Hematopoietic multipotent progenitor cell treated with erythropoietin and hydrocortisone succinate and interleukin-3 and kit ligand, for 17 days (in vitro differentiated cells): ENCODE results near the gene VDAC1.
"Not testable (repeated sequence)": the region's sequence is repeated elsewhere in the genome, so short reads cannot be mapped to it uniquely, and the experiment has no call there.

ENCODE experiments used
- DNase-seq: peaks from one replicate; pipeline ENCODE4 v3.0.0-alpha.2; 2015; ENCODE audit warnings: low spot score

Gene VDAC1

DNA sequence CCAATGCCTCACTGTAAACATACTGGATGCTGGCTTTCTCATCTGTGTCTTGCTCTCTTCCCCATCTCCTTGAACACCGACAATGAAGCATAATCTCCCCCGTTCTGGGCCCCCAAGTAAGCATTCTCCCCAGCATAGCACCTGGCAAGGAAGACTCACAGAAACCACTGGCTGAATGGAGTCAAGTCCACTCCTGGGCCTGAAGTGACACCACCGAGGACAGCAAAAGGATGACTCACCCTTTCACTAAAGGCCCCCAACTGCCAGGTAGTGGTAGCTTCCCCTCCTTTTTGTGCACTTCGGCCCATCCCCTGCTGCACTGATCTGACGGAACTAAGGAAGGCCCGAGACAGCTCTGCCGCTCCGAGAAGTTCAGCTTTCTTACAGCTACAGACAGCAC is 9.4 kb downstream of the VDAC1 start:
- DNase-seq: no peak

DNA sequence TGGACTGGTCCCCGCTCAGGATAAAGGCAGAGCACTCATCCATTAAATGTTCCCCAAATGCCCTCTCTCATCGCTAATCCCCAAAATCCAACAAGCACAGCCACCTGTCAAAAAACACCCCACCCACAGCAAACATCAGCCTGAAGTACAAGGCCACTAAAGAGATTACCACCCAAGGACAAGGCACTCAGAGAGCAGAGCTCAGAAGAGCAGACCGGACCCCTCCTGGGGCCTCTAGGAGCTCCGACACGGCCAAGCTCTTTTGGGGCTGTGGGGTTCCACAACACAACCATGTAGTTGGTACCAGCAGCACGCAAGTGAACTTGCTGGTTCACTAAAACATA is 9.8 kb downstream of the VDAC1 start:
- DNase-seq: no peak

DNA sequence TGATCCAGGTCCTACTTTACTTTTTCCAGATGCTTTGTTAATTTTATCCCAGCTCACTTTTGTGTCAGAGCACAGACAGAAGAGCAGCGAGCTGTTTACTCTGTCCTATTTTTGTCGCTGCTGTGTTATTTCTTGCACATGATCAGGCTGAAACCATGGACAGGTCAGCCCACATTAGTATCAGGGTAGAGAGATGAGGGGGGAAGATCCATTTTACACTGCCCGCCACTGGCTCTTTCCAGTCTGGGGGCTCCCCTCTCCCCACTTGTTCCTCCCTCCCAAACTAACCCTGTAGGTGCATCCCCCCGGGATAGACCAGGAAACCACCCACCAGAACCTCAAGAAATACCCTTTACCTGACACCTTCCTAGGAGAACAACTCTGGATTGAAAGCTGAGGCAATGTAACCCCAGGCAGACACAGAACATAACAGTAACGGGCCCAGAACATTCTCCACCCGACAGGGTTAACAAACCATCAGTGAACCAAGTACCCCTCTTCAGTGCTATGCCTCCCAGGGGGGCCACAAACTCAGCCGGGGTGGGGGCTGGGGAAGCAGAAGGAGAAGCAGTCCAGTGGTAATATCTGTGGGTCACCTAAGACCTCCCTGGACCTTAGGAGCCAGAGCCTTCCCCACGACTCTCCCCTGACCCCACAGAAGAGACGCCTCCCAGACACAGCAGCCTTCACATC is 10.3 kb downstream of the VDAC1 start:
- no peak for DNase-seq

DNA sequence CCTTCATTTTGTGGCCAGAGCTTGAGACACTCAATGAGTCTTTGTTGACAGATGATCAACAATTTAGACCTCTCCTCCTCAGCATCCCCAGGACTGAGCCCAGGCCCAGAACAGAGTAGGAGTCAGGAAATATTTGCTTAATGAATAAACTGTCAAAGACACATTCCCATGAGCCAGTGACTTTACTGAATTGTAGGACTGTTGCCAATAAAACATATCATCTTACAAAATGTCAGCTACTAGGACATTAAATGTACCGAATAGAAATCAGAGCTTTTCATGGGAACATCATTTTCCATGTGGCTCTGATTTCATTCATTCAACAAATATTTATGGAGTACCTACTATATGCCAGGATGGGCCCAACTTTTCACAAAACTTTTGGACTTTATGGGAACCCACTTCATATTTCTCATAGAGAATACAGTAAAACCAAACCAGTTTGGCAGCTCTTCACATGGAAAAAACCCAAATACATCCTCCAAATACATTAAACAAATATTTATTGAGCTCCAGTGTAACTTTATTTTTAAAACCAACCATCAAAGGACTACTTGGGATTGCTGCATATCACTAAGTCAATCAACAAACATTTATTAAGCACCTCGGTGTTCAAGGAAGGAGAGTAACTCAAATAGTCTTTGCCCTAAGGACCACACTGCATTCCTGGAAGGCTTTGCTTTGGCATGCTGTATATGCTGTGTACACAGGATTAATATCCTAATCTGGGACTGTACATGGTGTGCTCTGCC is 11.4 kb downstream of the VDAC1 start:
- no peak for DNase-seq

DNA sequence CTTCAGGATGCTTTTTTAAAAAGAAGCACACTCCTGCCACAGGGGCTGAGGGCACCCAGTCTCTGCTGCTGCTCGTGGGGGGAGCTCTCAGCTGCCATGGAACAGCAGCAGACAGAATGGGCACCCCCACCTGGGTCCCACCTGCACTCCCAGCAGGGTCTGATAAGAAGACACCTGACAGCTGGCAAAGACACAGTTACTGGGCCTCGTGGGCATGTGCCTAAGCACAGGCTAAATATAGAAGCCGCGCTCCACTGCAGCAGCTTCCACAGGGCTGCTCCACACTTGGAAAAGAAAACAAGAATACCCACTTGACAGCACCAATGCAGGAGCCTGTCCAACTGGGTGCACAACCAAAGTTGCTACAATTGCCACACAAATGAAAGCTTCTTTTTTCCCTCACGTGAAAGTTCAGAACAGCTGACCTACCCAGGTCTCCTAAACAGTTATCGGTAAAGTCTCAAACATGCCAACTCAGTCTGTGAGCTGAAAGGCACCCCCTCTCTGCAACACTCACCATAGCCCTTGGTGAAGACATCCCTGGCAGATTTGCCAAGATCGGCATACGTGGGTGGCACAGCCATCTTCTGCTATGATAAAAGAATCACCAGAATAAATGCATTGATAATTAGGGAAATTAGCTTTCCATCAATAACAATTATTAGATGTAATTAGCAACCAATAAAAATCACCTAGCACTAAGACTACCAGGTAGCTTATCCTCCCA is 12.2 kb downstream of the VDAC1 start:
- no peak for DNase-seq

DNA sequence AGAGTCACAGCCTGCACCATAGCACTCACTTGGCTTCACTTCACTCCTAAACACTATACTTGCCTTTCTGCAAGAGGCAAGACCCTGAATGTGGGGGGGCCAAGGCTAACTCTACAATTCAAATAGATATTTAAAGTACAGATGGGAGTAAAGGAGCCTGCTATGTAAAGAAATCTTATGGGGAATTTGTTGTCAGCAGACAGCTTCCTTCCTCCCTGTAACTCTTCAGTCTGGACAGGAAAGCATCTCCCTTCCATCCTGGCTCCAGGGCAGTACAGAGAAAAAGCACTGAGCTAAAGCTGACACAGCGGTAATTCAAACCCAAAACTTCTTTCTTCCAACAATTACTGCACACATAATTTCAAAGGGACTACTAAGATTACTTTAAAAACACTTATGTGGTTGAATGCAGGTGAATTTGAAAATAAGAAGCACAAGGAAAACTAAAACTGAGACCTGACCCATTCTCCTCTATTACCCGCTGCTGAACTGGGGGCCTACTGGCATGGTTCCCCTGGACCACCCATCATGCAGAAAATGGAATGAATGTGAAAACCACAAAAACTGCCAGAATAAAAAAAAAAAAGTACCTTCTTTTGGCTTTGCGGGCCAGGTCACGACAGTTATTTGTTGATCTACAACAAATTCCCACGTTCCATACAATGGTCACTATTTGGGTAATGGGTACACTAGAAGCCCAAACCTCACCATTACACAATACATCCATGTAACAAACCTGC is 13.4 kb downstream of the VDAC1 start:
- no peak for DNase-seq

DNA sequence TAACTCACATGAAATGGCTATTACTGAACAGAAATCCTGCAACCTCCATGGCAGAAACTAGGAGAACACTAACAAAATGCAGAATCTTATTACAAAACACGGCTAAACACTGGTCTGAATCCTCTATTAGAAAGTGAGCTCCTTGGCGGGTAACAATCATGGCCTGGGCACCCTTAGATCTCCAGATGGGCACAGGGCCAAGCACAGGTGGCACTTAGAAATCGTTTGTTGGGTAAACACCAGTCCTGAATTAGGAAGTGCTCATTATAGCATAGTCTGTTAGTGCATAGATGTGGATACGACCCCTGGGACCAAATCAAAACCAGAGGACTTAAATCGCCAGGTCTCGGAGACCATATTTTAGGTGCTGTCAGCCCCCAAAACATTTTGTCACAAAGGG is 14.4 kb downstream of the VDAC1 start:
- no peak for DNase-seq

DNA sequence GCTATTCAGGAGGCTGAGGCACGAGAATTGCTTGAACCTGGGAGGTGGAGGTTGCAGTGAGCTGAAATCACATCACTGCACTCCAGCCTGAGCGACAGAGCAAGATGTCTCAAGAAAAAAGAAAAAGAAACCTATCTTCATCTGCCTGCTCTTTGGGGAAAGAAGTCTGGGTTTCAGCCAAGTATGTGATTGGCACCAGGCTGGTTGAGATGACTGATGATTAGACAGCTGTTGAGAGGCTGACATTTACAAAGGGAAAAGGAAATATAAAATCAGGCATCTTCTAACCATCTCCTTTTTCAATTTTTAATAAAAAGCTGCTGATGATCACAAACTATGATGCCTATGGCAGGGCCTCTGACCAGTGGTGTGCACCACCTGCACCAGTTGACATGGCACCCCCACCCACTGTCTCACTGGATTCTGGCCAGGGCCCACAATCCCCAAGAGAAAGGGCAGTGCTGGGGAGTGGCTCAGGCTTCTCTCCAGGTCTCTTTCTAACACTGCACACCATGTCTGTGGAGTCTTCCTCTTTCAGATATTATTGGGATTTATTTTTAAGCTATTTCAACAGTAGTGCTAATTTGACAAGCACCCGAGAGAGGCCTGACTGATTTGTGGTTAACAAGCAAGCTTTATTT is 19.1 kb downstream of the VDAC1 start:
- no peak for DNase-seq

DNA sequence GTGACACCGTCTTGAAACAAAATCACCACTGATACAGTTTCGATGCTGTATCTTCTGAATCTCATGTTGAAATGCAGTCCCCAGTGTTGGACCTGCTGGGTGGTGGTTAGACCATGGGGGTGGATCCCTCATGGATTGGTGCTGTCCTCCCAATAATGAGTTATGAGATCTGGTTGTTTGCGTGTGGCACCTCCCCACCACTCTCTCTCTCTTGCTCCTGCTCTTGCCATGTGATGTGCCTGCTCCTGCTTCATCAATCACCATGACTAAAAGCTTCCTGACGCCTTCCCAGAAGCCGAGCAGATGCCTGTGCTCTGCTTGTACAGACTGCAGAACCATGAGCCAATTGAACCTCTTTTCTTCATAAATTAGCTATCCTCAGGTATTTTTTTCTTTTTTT is 21.1 kb downstream of the VDAC1 start:
- no peak for DNase-seq

DNA sequence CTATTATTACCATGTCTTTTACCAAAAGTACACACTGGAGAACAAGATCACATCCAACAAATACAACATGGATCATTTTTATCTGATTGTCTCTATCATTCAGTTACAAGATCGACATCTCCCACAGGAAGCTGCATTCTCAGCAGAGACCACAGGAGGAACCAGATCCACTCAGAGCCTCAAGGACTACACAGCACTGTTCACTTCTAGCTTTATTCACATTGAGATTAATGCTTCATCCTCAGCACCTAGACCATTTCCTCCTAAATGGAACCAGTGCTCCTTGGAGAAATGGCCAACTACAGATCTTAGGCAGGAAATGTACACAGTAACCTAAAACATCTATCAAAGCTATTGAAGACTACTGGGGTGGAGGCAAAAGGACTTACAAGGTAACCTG is 23.1 kb downstream of the VDAC1 start:
- DNase-seq: no peak

DNA sequence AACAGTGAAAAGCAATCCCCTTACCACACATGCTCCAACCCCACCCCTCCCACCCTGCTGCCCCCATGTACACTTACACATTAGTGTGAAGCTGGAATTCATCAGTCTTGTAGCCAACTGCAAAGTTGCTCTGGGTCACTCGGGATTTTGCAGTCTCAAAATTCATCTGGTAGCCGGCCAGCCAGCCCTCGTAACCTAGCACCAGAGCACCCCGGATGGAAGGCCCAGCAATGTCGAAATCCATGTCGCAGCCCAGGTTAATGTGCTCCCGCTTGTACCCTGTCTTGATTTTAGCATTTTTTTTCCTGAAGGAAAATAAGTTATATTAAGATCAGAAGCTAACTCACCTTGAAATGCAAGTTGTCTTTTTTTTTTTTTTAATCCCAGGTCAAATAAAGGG is 24.1 kb downstream of the VDAC1 start:
- no peak for DNase-seq

DNA sequence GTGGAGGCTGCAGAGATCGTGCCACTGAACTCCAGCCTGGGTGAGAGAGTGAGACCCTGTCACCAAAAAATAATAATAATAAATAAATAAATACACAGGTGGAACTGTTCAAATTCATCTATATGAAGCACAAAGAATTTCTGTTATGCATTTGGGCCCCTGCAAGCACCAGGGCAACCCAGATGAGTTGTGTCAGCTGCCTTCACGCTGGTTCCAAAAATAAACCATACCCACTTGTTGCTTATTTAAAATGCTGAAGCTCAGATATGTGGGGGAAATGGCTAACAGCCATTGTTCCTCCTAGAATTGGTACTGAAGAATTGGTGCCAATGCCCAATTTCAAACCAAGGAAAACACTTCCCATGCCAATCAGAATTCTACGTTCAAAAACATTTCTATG is 25.8 kb downstream of the VDAC1 start:
- DNase-seq: no peak

DNA sequence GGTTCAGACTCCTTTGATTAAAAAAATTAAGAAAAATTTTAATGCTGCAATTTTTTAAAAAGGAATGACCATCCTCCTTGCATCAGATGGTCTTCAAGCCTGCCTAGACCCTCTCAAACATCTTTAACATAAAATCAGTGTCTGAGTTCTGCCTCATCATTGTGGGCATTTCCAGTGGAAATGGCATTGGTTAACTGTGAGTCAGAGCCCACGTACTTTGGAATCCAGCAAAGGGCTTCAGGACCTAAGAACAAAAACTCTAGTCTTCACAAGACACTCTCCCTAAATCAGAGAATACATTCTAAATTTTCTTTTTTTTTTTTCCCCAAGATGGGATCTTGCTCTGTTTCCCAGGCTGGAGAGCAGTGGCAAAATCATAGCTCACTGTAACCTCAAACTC is 26.9 kb downstream of the VDAC1 start:
- no peak for DNase-seq

DNA sequence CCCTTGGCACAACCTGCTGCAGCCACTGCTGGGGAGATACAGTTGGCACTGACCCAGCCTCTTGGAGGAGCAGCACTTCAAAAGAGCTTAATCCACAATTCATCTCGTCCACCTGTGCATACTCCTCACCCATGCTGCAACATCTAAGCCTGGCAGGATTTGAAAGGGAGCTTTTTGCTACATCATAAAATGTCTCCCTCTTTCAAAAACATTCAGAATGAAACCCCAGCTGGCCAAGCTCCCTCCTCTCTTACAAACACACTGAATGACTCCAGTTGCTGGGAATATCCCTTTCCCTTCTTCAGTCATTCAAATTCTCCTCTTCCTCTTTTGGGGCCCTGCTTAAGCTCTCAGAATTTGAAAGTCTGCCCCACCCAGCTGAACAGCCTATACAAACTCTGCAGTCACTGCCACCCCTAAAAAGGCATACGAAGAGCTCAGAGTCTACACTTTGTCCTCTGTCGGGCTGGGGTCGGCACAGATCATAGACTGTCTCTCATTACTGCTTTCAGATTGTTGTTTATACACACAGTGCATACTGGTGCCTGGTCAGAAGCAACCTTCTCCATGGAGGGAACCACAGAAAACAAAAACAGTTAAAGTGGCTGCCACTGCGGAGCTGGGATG is 27.5 kb downstream of the VDAC1 start:
- DNase-seq: peak; percentile 24

DNA sequence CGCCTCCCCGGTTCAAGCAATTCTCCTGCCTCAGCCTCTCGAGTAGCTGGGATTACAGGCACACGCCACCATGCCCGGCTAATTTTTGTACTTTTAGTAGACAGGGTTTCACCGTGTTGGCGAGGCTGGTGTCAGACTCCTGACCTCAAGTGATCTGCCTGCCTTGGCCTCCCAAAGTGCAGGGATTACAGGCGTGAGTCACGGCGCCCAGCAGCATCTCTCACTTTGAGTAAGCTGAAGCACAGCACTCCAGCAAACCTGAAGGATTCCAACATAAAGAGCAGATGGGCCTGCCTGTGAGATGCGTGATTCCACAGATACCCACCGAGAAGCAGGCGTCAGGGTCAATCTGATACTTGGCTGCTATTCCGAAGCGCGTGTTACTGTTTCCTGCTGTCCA is 29.2 kb downstream of the VDAC1 start:
- DNase-seq: not testable (repeated sequence)

DNA sequence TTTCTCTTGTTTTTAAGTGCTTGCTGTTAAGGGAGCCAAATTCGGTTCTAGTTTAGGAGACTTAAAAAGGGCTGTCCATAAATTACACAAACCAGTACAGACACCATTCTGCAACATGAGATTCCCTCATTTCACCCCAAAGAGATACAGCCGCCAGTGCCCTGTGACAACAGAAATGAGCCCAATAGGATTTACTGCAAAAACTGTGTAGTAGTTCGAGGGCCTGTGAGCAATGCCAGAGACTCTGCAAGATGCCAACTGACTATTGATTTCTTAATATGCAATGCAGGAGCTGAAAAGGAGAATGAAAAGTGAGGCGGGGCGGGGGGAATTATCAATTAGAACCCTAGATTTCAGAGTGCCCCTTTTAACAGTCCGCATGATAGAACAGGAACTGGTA is 30.6 kb downstream of the VDAC1 start:
- no peak for DNase-seq

DNA sequence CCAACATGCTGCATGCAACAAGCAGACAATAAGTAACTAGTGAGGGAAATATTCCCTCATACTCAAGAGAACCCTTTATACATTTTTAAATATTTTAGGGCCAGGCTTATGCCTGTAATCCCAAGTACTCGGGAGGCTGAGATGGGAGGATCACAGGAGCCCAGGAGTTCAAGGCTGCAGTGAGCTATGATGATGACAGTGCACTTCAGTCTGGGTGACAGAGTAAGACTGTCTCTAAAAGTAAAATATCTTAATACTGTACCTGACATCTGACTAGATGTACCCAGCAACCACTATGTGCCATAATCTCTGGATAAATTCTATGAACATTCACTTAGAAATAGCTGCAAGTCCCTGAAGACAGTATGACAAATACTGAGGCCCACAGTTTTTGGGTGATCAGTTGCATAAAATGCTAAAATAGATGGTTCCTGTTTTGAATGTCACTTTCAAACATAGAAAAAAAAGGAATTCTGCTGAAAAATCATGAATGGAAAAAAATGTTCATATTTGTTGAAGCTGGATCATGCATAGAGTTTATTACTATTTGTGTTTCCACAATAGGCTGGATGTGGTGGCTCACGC is 34.4 kb downstream of the VDAC1 start:
- no peak for DNase-seq

DNA sequence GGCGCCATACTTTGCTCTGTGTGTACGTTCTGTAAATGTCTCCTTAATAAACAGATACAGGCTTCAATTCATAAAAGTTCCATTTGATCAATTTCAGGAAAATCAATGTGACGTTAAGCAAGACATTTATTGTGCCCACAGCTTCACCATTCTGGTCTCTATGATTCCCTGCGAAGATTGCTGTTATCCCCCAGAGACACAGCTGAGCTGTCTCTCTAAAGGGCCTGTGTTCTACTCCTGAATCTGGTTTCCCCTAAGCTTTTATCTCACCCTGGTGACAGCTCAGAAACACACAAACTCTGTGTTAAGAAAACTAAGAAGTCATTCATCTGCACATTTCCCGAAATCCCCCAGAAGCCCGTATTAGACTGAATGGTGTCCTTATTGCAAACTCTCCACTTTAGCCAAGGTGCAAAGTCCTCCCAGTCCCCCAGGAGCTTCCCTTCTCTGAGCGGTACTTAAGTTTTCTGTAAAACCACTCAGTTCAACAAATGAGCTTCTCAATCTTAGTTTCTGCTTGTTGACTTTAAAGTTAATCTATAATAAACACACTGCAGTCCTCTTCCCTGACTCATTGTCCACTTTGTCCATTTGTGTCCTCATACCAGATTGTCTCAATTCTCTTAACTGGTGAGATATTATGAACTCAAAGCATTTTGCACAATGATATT is 35.0 kb downstream of the VDAC1 start:
- peak; percentile 21 for DNase-seq

DNA sequence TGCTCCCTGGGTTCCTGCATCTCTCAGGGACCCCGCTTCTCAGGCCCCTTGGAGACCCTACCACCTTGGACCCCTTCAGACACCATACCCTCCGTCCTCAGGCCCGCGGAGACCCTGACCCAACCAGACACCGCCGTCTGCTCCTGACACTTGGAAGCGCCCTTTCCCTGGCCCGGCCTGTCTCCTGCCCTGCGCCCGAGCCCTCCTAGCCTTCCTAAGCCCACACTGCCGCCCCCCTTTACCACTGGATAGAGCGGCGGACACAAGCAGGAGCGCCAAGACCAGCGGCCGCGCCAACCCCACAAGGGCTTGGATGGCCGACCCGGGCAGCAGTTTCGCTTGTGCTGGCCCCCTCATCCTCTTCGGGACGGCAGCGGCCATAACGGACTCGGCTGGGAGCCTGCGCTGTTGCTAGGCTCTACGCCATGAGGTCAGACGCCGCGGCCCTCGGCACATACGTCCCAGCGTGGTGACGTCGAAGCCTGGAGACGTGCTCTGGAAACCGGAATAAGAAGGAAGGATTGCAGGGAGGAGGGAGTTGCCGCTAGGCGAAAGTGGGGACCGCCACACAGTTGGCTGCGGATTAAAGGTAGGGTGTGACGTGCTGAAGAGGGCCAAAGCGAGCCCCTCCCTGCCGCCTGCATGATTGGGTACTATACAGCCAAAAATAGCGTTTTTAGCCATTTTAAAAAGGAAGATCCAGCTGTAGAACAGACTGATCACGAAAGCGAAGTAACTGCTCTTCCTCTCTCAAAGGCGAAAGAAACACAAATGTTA is 36.4 kb downstream of the VDAC1 start, which contains the start of gene C5orf15:
Gene C5orf15 (minus strand): TSS at position 422 of the 777 bp plus-strand sequence. CDS start 41 bp downstream, at position 381.
- DNase-seq: peak; percentile 96
